GM21737 (cell line): ENCODE data around the gene FOXK1.
"Not testable (repeated sequence)": the region's sequence is repeated elsewhere in the genome, so short reads cannot be mapped to it uniquely, and the experiment has no call there.

Experiments used
- ATAC-seq: cut with Tn5 transposase; IDR thresholded peaks from one replicate; pipeline ENCODE4 v1.9.1; 2021; ENCODE audit warnings: mild to moderate bottlenecking, moderate library complexity; ENCODE audit not compliant: unreplicated experiment

The FOXK1 gene

GRCh38 chr7:4782333-4783291, 100.5 kb downstream of the FOXK1 start:
- ATAC-seq = no peak

- ATAC-seq = no peak
Observed at GRCh38 chr7:4783292-4783652, 101.2 kb downstream of the FOXK1 start.

GRCh38 chr7:4783762-4784351, 101.8 kb downstream of the FOXK1 start:
- no peak for ATAC-seq

- no peak for ATAC-seq
Observed at GRCh38 chr7:4784799-4785198, 102.7 kb downstream of the FOXK1 start.

- ATAC-seq = no peak
Observed at GRCh38 chr7:4785371-4785770, 103.3 kb downstream of the FOXK1 start.

GRCh38 chr7:4786015-4786414, 103.9 kb downstream of the FOXK1 start:
- no peak for ATAC-seq

- no peak for ATAC-seq
Observed at GRCh38 chr7:4787541-4787940, 105.4 kb downstream of the FOXK1 start.

- ATAC-seq = no peak
Observed at GRCh38 chr7:4787947-4788626, 106.0 kb downstream of the FOXK1 start.

- ATAC-seq = no peak
Observed at GRCh38 chr7:4788627-4789189, 106.6 kb downstream of the FOXK1 start.

- no peak for ATAC-seq
Observed at GRCh38 chr7:4789194-4790077, 107.3 kb downstream of the FOXK1 start.

- ATAC-seq = no peak
Observed at GRCh38 chr7:4790078-4790465, 108.0 kb downstream of the FOXK1 start.

GRCh38 chr7:4790516-4790991, 108.5 kb downstream of the FOXK1 start:
- no peak for ATAC-seq

GRCh38 chr7:4791101-4791737, 109.1 kb downstream of the FOXK1 start:
- ATAC-seq = no peak

- ATAC-seq = no peak
Observed at GRCh38 chr7:4791738-4792536, 109.8 kb downstream of the FOXK1 start.

GRCh38 chr7:4792537-4793126, 110.5 kb downstream of the FOXK1 start:
- no peak for ATAC-seq

- not testable (repeated sequence) for ATAC-seq
Observed at GRCh38 chr7:4793385-4793993, 111.4 kb downstream of the FOXK1 start.

GRCh38 chr7:4794171-4794570, 112.1 kb downstream of the FOXK1 start:
- not testable (repeated sequence) for ATAC-seq
